ENCODE results near the gene STN1.
A peak's percentile ranks its signal among the peaks of the same experiment; 100 is the strongest.

Gene STN1

GRCh38 chr10:103932271-103932670 lies 14.3 kb upstream of the STN1 start:
- DNase-seq (ENCODE audit: insufficient read length, low spot score) = no peak
- TF ChIP-seq SPI1 (IDR thresholded peaks at IDR 0.05; ENCODE audit: low read depth, low read length) (no peak), POLR2A (IDR thresholded peaks at IDR 0.05; ENCODE audit: low read depth, low read length) (no peak), TAF1 (IDR thresholded peaks at IDR 0.05; ENCODE audit: low read depth, low read length) (no peak), PAX5 (IDR thresholded peaks at IDR 0.05; ENCODE audit: insufficient read depth, low read length, severe bottlenecking) (no peak), POLR2AphosphoS5 (IDR thresholded peaks at IDR 0.05; ENCODE audit: low read depth, low read length) (no peak), POU2F2 (IDR thresholded peaks at IDR 0.05; ENCODE audit: low read depth, low read length) (no peak)
- no peak for FAIRE-seq

- TF ChIP-seq TAF1 (IDR thresholded peaks at IDR 0.05; ENCODE audit: low read depth, low read length) (no peak), PAX5 (IDR thresholded peaks at IDR 0.05; ENCODE audit: insufficient read depth, low read length, severe bottlenecking) (no peak), SPI1 (IDR thresholded peaks at IDR 0.05; ENCODE audit: low read depth, low read length) (no peak), POU2F2 (IDR thresholded peaks at IDR 0.05; ENCODE audit: low read depth, low read length) (no peak), POLR2AphosphoS5 (IDR thresholded peaks at IDR 0.05; ENCODE audit: low read depth, low read length) (no peak), POLR2A (IDR thresholded peaks at IDR 0.05; ENCODE audit: low read depth, low read length) (no peak)
- DNase-seq (ENCODE audit: insufficient read length, low spot score) = no peak
- FAIRE-seq = no peak
Measured at GRCh38 chr10:103931603-103932002, 13.6 kb upstream of the STN1 start.

GRCh38 chr10:103930881-103931280 lies 12.9 kb upstream of the STN1 start:
- TF ChIP-seq POU2F2 (IDR thresholded peaks at IDR 0.05; ENCODE audit: low read depth, low read length) (no peak), SPI1 (IDR thresholded peaks at IDR 0.05; ENCODE audit: low read depth, low read length) (no peak), POLR2A (IDR thresholded peaks at IDR 0.05; ENCODE audit: low read depth, low read length) (no peak), POLR2AphosphoS5 (IDR thresholded peaks at IDR 0.05; ENCODE audit: low read depth, low read length) (no peak), PAX5 (IDR thresholded peaks at IDR 0.05; ENCODE audit: insufficient read depth, low read length, severe bottlenecking) (no peak), TAF1 (IDR thresholded peaks at IDR 0.05; ENCODE audit: low read depth, low read length) (no peak)
- no peak for FAIRE-seq
- no peak for DNase-seq (ENCODE audit: insufficient read length, low spot score)

- no peak for TF ChIP-seq TAF1 (IDR thresholded peaks at IDR 0.05; ENCODE audit: low read depth, low read length)
- TF ChIP-seq SPI1 (IDR thresholded peaks at IDR 0.05; ENCODE audit: low read depth, low read length) = no peak
- no peak for TF ChIP-seq POU2F2 (IDR thresholded peaks at IDR 0.05; ENCODE audit: low read depth, low read length)
- no peak for TF ChIP-seq POLR2AphosphoS5 (IDR thresholded peaks at IDR 0.05; ENCODE audit: low read depth, low read length)
- no peak for TF ChIP-seq PAX5 (IDR thresholded peaks at IDR 0.05; ENCODE audit: insufficient read depth, low read length, severe bottlenecking)
- no peak for TF ChIP-seq POLR2A (IDR thresholded peaks at IDR 0.05; ENCODE audit: low read depth, low read length)
- DNase-seq (ENCODE audit: insufficient read length, low spot score) = no peak
- no peak for FAIRE-seq
Measured at GRCh38 chr10:103930449-103930848, 12.5 kb upstream of the STN1 start.

- no peak for DNase-seq (ENCODE audit: insufficient read length, low spot score)
- TF ChIP-seq PAX5 (IDR thresholded peaks at IDR 0.05; ENCODE audit: insufficient read depth, low read length, severe bottlenecking) = no peak
- no peak for TF ChIP-seq POLR2A (IDR thresholded peaks at IDR 0.05; ENCODE audit: low read depth, low read length)
- no peak for TF ChIP-seq POLR2AphosphoS5 (IDR thresholded peaks at IDR 0.05; ENCODE audit: low read depth, low read length)
- TF ChIP-seq SPI1 (IDR thresholded peaks at IDR 0.05; ENCODE audit: low read depth, low read length) = no peak
- FAIRE-seq = no peak
Measured at GRCh38 chr10:103929381-103929921, 11.5 kb upstream of the STN1 start.

- peak; percentile 54 for FAIRE-seq
- no peak for DNase-seq (ENCODE audit: insufficient read length, low spot score)
- TF ChIP-seq POU2F2 (IDR thresholded peaks at IDR 0.05; ENCODE audit: low read depth, low read length) = no peak
- no peak for TF ChIP-seq TAF1 (IDR thresholded peaks at IDR 0.05; ENCODE audit: low read depth, low read length)
- no peak for TF ChIP-seq SPI1 (IDR thresholded peaks at IDR 0.05; ENCODE audit: low read depth, low read length)
- no peak for TF ChIP-seq PAX5 (IDR thresholded peaks at IDR 0.05; ENCODE audit: insufficient read depth, low read length, severe bottlenecking)
- TF ChIP-seq POLR2AphosphoS5 (IDR thresholded peaks at IDR 0.05; ENCODE audit: low read depth, low read length) = no peak
- no peak for TF ChIP-seq POLR2A (IDR thresholded peaks at IDR 0.05; ENCODE audit: low read depth, low read length)
Measured at GRCh38 chr10:103928784-103929183, 10.8 kb upstream of the STN1 start.

GRCh38 chr10:103926722-103927319 lies 8.8 kb upstream of the STN1 start:
- TF ChIP-seq TAF1 (IDR thresholded peaks at IDR 0.05; ENCODE audit: low read depth, low read length) (no peak), POU2F2 (IDR thresholded peaks at IDR 0.05; ENCODE audit: low read depth, low read length) (no peak), POLR2AphosphoS5 (IDR thresholded peaks at IDR 0.05; ENCODE audit: low read depth, low read length) (no peak), PAX5 (IDR thresholded peaks at IDR 0.05; ENCODE audit: insufficient read depth, low read length, severe bottlenecking) (no peak), POLR2A (IDR thresholded peaks at IDR 0.05; ENCODE audit: low read depth, low read length) (no peak), SPI1 (IDR thresholded peaks at IDR 0.05; ENCODE audit: low read depth, low read length) (no peak)
- DNase-seq (ENCODE audit: insufficient read length, low spot score) = no peak
- no peak for FAIRE-seq

- FAIRE-seq (no peak), DNase-seq (ENCODE audit: insufficient read length, low spot score) (no peak)
- TF ChIP-seq POLR2A (IDR thresholded peaks at IDR 0.05; ENCODE audit: low read depth, low read length) (no peak), PAX5 (IDR thresholded peaks at IDR 0.05; ENCODE audit: insufficient read depth, low read length, severe bottlenecking) (no peak), POU2F2 (IDR thresholded peaks at IDR 0.05; ENCODE audit: low read depth, low read length) (no peak), TAF1 (IDR thresholded peaks at IDR 0.05; ENCODE audit: low read depth, low read length) (no peak), SPI1 (IDR thresholded peaks at IDR 0.05; ENCODE audit: low read depth, low read length) (no peak), POLR2AphosphoS5 (IDR thresholded peaks at IDR 0.05; ENCODE audit: low read depth, low read length) (no peak)
Measured at GRCh38 chr10:103925591-103925990, 7.6 kb upstream of the STN1 start.

GRCh38 chr10:103923502-103923901 lies 5.5 kb upstream of the STN1 start:
- FAIRE-seq (no peak), DNase-seq (ENCODE audit: insufficient read length, low spot score) (no peak)

More at GRCh38 chr10:103923502-103923901, 5.5 kb upstream of the STN1 start:
- no peak for TF ChIP-seq TAF1 (IDR thresholded peaks at IDR 0.05; ENCODE audit: low read depth, low read length)
- TF ChIP-seq SPI1 (IDR thresholded peaks at IDR 0.05; ENCODE audit: low read depth, low read length) = no peak
- TF ChIP-seq POLR2A (IDR thresholded peaks at IDR 0.05; ENCODE audit: low read depth, low read length) = no peak
- TF ChIP-seq POU2F2 (IDR thresholded peaks at IDR 0.05; ENCODE audit: low read depth, low read length) = no peak
- TF ChIP-seq PAX5 (IDR thresholded peaks at IDR 0.05; ENCODE audit: insufficient read depth, low read length, severe bottlenecking) = no peak
- no peak for TF ChIP-seq POLR2AphosphoS5 (IDR thresholded peaks at IDR 0.05; ENCODE audit: low read depth, low read length)

All from GM12891 (cell line).